AG20443 (cell line): Measurements from ENCODE around the gene PRRG4.
"Not testable (repeated sequence)": the region's sequence is repeated elsewhere in the genome, so short reads cannot be mapped to it uniquely, and the experiment has no call there.

Source experiments
- DNase-seq: peaks from one replicate; pipeline ENCODE4 v3.0.0; 2012; ENCODE audit warnings: low spot score, mixed read lengths

PRRG4 gene

GRCh38 chr11:32885556-32885955 is 55.8 kb downstream of the PRRG4 start:
- no peak for DNase-seq

- DNase-seq = no peak
Measured at GRCh38 chr11:32886180-32886579, 56.5 kb downstream of the PRRG4 start.

- DNase-seq = not testable (repeated sequence)
Measured at GRCh38 chr11:32887707-32888383, 58.1 kb downstream of the PRRG4 start.

GRCh38 chr11:32888384-32888710 is 58.6 kb downstream of the PRRG4 start:
- not testable (repeated sequence) for DNase-seq

GRCh38 chr11:32888805-32889204 is 59.1 kb downstream of the PRRG4 start:
- peak; percentile 47 for DNase-seq

- no peak for DNase-seq
Measured at GRCh38 chr11:32890843-32891656, 61.3 kb downstream of the PRRG4 start.

- no peak for DNase-seq
Measured at GRCh38 chr11:32891657-32892354, 62.1 kb downstream of the PRRG4 start.

GRCh38 chr11:32892355-32893092 is 62.8 kb downstream of the PRRG4 start, which contains the start of gene QSER1:
TSS of gene QSER1 (plus strand) at chr11:32892811. CDS start at chr11:32893126, 315 bp downstream.
- peak; percentile 95 for DNase-seq

GRCh38 chr11:32893093-32893342 is 63.3 kb downstream of the PRRG4 start:
- DNase-seq = no peak

- peak; percentile 78 for DNase-seq
Measured at GRCh38 chr11:32893343-32894148, 63.8 kb downstream of the PRRG4 start.

- DNase-seq = peak; percentile 66
Measured at GRCh38 chr11:32894149-32894827, 64.6 kb downstream of the PRRG4 start.

GRCh38 chr11:32894921-32895320 is 65.2 kb downstream of the PRRG4 start:
- no peak for DNase-seq

GRCh38 chr11:32895471-32895870 is 65.7 kb downstream of the PRRG4 start:
- DNase-seq = no peak

- DNase-seq = no peak
Measured at GRCh38 chr11:32897103-32897502, 67.4 kb downstream of the PRRG4 start.

GRCh38 chr11:32899438-32899837 is 69.7 kb downstream of the PRRG4 start:
- no peak for DNase-seq

GRCh38 chr11:32902089-32902665 is 72.5 kb downstream of the PRRG4 start:
- no peak for DNase-seq

GRCh38 chr11:32905028-32905667 is 75.4 kb downstream of the PRRG4 start:
- peak; percentile 14 for DNase-seq
